ENCODE measurements around the gene ZNF658. TPM values are rescaled to one million over a fixed set of nuclear protein-coding genes. Genes with fewer than 3 reads are reported as not detected.
"Not testable (repeated sequence)": the region's sequence is repeated elsewhere in the genome, so short reads cannot be mapped to it uniquely, and the experiment has no call there.

The ZNF658 gene
- total RNA-seq (2022) (0.45 and 0.86 TPM in 2 replicates), Bru-seq, nascent RNA (percentile 35 among the genes with signal in this experiment), BruChase-seq, experiment 1, labeled RNA remaining after a 2-hour chase (percentile 25 among the genes with signal in this experiment), BruChase-seq, experiment 2, labeled RNA remaining after a 6-hour chase (percentile 12 among the genes with signal in this experiment)
- long read RNA-seq, result 0 reads

DNA sequence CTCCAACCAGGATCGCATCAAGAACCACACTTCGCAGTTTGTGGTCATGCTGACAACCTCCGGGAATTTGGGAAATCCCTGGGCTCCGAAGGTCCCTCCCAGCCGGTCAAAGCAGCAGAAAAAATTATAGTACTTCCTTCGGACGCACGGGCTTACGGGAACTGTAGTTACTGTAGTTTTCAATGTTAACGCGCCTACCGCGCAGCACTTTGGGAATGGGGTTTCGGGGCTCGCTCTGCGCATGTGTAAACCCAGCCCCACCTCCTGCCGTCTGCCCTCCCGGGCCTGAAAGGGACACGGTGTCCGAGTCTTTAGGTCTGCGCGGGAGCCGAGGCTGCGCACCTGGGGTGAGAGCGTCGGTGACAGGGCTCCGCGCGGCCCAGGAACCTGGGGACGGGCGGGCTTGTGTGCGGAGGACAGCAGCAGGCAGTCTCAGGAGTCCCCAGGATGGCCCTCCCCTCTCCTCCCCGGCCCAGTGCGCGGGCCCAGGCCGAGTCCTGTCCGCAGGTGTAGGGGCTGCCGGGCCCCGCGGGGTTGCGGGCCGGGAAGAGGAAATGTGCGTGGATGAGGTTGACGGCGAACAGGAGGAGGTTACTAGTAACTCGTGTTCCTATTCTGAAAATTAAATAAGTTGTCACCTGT, at the start of gene ZNF658:
Gene ZNF658, plus strand, starts transcription at position 236 of the 642 bp plus-strand sequence. CDS start 2,837 bp downstream, outside the sequence.
- H3K27me3 ChIP-seq (replicated peaks; ENCODE audit: control insufficient read depth, insufficient read depth, low read length); H3K36me3 ChIP-seq (ENCODE audit: control insufficient read depth, insufficient read depth, low read length); BruUV-seq (replicated peaks); H3K27me3 Mint-ChIP-seq (ENCODE audit: insufficient read depth, unreplicated experiment); H3K4me1 Mint-ChIP-seq (ENCODE audit: low read depth, unreplicated experiment); POLR2A ChIA-PET; CTCF ChIA-PET; H3K36me3 Mint-ChIP-seq (ENCODE audit: insufficient read depth, unreplicated experiment); H3K27ac Mint-ChIP-seq (ENCODE audit: unreplicated experiment); H3K9me3 Mint-ChIP-seq (ENCODE audit: unreplicated experiment); H3K9me3 ChIP-seq; H3K4me1 ChIP-seq; intact Hi-C loops (cut with micrococcal nuclease; ENCODE audit: unreplicated experiment): not testable (repeated sequence)
- peak; percentile 61 to 72 for DNase-seq
- peak within 1 kb of the TSS; percentile 27 for H3K4me3 ChIP-seq (ENCODE audit: low read depth, low read length)
- peak within 1 kb of the TSS; percentile 71 for H3K4me3 Mint-ChIP-seq (ENCODE audit: unreplicated experiment)

DNA sequence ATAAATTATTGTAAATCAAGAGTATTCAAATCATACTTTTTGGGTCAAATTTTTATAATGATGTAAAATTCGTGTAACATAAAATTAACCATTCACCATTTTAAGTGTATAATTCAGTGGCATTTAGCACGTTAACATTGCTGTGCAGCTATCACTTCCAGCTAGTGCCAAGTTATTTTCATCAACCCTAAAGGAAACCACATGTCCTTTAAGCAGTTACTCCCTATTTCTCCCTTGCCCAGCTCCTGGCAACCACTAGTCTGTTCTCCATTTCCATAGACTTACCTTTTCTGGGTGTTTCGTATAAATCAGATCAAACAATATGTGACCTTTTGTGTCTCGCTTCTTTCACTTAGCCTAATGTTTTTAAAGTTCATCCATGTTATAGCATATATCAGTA, 38.8 kb upstream of the ZNF658 start:
- H3K36me3 Mint-ChIP-seq (ENCODE audit: insufficient read depth, unreplicated experiment); BruUV-seq (replicated peaks); H3K4me3 Mint-ChIP-seq (ENCODE audit: unreplicated experiment); H3K27ac Mint-ChIP-seq (ENCODE audit: unreplicated experiment); H3K4me1 Mint-ChIP-seq (ENCODE audit: low read depth, unreplicated experiment); H3K36me3 ChIP-seq (ENCODE audit: control insufficient read depth, insufficient read depth, low read length); H3K9me3 Mint-ChIP-seq (ENCODE audit: unreplicated experiment); CTCF ChIA-PET; H3K4me3 ChIP-seq (ENCODE audit: low read depth, low read length); H3K27me3 Mint-ChIP-seq (ENCODE audit: insufficient read depth, unreplicated experiment); DNase-seq; intact Hi-C loops (cut with micrococcal nuclease; ENCODE audit: unreplicated experiment); H3K9me3 ChIP-seq; H3K27me3 ChIP-seq (replicated peaks; ENCODE audit: control insufficient read depth, insufficient read depth, low read length); POLR2A ChIA-PET; H3K4me1 ChIP-seq: not testable (repeated sequence)

- H3K27me3 Mint-ChIP-seq (ENCODE audit: insufficient read depth, unreplicated experiment); H3K36me3 ChIP-seq (ENCODE audit: control insufficient read depth, insufficient read depth, low read length); H3K4me1 ChIP-seq; H3K9me3 Mint-ChIP-seq (ENCODE audit: unreplicated experiment); DNase-seq; intact Hi-C loops (cut with micrococcal nuclease; ENCODE audit: unreplicated experiment); CTCF ChIA-PET; H3K4me3 Mint-ChIP-seq (ENCODE audit: unreplicated experiment); H3K4me3 ChIP-seq (ENCODE audit: low read depth, low read length); BruUV-seq (replicated peaks); H3K36me3 Mint-ChIP-seq (ENCODE audit: insufficient read depth, unreplicated experiment); H3K27me3 ChIP-seq (replicated peaks; ENCODE audit: control insufficient read depth, insufficient read depth, low read length); H3K4me1 Mint-ChIP-seq (ENCODE audit: low read depth, unreplicated experiment); POLR2A ChIA-PET; H3K9me3 ChIP-seq; H3K27ac Mint-ChIP-seq (ENCODE audit: unreplicated experiment): not testable (repeated sequence)
These were observed 31.9 kb upstream of the ZNF658 start for GRCh38 chr9:66868660-66869059.

GRCh38 chr9:66880605-66881004, 19.9 kb upstream of the ZNF658 start:
- H3K36me3 Mint-ChIP-seq (ENCODE audit: insufficient read depth, unreplicated experiment); H3K27me3 ChIP-seq (replicated peaks; ENCODE audit: control insufficient read depth, insufficient read depth, low read length); H3K4me3 Mint-ChIP-seq (ENCODE audit: unreplicated experiment); BruUV-seq (replicated peaks); CTCF ChIA-PET; H3K36me3 ChIP-seq (ENCODE audit: control insufficient read depth, insufficient read depth, low read length); H3K9me3 ChIP-seq; POLR2A ChIA-PET; H3K27ac Mint-ChIP-seq (ENCODE audit: unreplicated experiment); DNase-seq; intact Hi-C loops (cut with micrococcal nuclease; ENCODE audit: unreplicated experiment); H3K27me3 Mint-ChIP-seq (ENCODE audit: insufficient read depth, unreplicated experiment); H3K4me1 Mint-ChIP-seq (ENCODE audit: low read depth, unreplicated experiment); H3K4me3 ChIP-seq (ENCODE audit: low read depth, low read length); H3K9me3 Mint-ChIP-seq (ENCODE audit: unreplicated experiment); H3K4me1 ChIP-seq: not testable (repeated sequence)

GRCh38 chr9:66881847-66882246, 18.7 kb upstream of the ZNF658 start:
- DNase-seq; H3K4me3 Mint-ChIP-seq (ENCODE audit: unreplicated experiment); intact Hi-C loops (cut with micrococcal nuclease; ENCODE audit: unreplicated experiment); H3K4me1 ChIP-seq; CTCF ChIA-PET; H3K36me3 Mint-ChIP-seq (ENCODE audit: insufficient read depth, unreplicated experiment); POLR2A ChIA-PET; BruUV-seq (replicated peaks); H3K27me3 ChIP-seq (replicated peaks; ENCODE audit: control insufficient read depth, insufficient read depth, low read length); H3K9me3 ChIP-seq; H3K27me3 Mint-ChIP-seq (ENCODE audit: insufficient read depth, unreplicated experiment); H3K9me3 Mint-ChIP-seq (ENCODE audit: unreplicated experiment); H3K4me3 ChIP-seq (ENCODE audit: low read depth, low read length); H3K27ac Mint-ChIP-seq (ENCODE audit: unreplicated experiment); H3K36me3 ChIP-seq (ENCODE audit: control insufficient read depth, insufficient read depth, low read length); H3K4me1 Mint-ChIP-seq (ENCODE audit: low read depth, unreplicated experiment): not testable (repeated sequence)

DNA sequence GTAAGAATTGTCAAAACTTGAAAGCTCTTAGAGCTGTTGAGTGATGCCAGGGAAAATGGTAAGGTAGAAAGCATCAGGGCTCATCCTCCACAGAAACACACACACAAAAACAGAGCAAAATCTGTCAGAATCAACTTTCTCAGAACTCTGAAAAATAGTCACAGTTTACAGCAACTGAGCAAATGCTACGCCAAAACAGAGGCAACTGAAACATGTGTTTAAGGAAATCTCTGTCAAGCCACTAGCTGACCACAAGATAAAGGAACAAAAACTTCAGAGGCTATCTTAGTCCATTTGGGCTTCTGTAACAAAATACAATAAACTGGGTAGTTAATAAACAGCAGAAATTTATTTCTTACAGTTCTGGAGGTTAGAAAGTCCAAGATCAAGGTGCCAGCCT, 10.2 kb upstream of the ZNF658 start:
- BruUV-seq (replicated peaks); H3K27ac Mint-ChIP-seq (ENCODE audit: unreplicated experiment); POLR2A ChIA-PET; H3K27me3 Mint-ChIP-seq (ENCODE audit: insufficient read depth, unreplicated experiment); H3K4me3 Mint-ChIP-seq (ENCODE audit: unreplicated experiment); H3K36me3 ChIP-seq (ENCODE audit: control insufficient read depth, insufficient read depth, low read length); H3K4me1 Mint-ChIP-seq (ENCODE audit: low read depth, unreplicated experiment); intact Hi-C loops (cut with micrococcal nuclease; ENCODE audit: unreplicated experiment); H3K4me3 ChIP-seq (ENCODE audit: low read depth, low read length); H3K9me3 Mint-ChIP-seq (ENCODE audit: unreplicated experiment); H3K4me1 ChIP-seq; H3K36me3 Mint-ChIP-seq (ENCODE audit: insufficient read depth, unreplicated experiment); DNase-seq; CTCF ChIA-PET; H3K27me3 ChIP-seq (replicated peaks; ENCODE audit: control insufficient read depth, insufficient read depth, low read length); H3K9me3 ChIP-seq: not testable (repeated sequence)

DNA sequence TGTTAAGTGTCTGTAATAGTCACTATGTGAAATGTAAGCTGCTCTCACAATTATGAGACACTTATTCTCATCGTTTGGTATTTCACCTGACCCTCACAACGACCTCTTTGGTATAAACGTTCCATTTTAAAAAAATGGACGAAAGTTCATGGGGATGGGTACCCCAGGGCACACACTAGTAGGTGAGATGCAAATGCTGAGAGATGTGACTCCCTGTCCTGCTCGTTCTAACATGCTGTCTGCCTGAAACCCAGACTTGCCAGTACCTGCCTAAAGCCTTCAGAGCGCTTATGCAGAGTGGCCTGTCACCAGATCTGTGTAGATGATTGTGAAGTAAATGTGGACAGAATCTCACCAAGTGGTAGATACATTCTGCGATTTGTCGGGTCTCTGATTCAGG, 616 bp downstream of the ZNF658 start:
- H3K4me1 Mint-ChIP-seq (ENCODE audit: low read depth, unreplicated experiment); H3K36me3 ChIP-seq (ENCODE audit: control insufficient read depth, insufficient read depth, low read length); H3K27ac Mint-ChIP-seq (ENCODE audit: unreplicated experiment); H3K9me3 Mint-ChIP-seq (ENCODE audit: unreplicated experiment); H3K27me3 ChIP-seq (replicated peaks; ENCODE audit: control insufficient read depth, insufficient read depth, low read length); POLR2A ChIA-PET; intact Hi-C loops (cut with micrococcal nuclease; ENCODE audit: unreplicated experiment); H3K9me3 ChIP-seq; H3K4me1 ChIP-seq; H3K27me3 Mint-ChIP-seq (ENCODE audit: insufficient read depth, unreplicated experiment); DNase-seq; CTCF ChIA-PET; BruUV-seq (replicated peaks); H3K36me3 Mint-ChIP-seq (ENCODE audit: insufficient read depth, unreplicated experiment): not testable (repeated sequence)
- peak overlapping the region; percentile 71 for H3K4me3 Mint-ChIP-seq (ENCODE audit: unreplicated experiment)
- peak overlapping the region; percentile 27 for H3K4me3 ChIP-seq (ENCODE audit: low read depth, low read length)
